ENCODE results near the gene LUZP1.
A peak's percentile ranks its signal among the peaks of the same experiment; 100 is the strongest.

DNA sequence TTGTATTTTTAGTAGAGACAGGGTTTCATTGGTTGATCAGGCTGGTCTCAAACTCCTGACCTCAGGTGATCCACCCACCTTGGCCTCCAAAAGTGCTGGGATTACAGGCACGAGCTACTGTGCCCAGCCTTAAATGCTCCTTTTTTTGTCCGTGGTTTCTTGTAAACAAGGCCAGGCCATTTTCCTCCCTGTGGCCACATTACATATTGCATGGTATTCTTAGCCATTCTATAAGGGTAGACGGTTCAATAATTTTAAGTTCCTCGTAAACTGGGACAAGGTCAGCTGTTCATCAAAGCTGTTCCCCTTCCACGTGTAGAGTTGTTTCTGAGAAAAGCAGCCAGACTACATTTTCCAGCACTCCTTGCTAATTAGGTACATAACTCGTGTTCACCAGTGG lies 10.3 kb upstream of the LUZP1 start:
- TF ChIP-seq, protein P1, sequence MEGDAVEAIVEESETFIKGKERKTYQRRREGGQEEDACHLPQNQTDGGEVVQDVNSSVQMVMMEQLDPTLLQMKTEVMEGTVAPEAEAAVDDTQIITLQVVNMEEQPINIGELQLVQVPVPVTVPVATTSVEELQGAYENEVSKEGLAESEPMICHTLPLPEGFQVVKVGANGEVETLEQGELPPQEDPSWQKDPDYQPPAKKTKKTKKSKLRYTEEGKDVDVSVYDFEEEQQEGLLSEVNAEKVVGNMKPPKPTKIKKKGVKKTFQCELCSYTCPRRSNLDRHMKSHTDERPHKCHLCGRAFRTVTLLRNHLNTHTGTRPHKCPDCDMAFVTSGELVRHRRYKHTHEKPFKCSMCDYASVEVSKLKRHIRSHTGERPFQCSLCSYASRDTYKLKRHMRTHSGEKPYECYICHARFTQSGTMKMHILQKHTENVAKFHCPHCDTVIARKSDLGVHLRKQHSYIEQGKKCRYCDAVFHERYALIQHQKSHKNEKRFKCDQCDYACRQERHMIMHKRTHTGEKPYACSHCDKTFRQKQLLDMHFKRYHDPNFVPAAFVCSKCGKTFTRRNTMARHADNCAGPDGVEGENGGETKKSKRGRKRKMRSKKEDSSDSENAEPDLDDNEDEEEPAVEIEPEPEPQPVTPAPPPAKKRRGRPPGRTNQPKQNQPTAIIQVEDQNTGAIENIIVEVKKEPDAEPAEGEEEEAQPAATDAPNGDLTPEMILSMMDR (IDR thresholded peaks at IDR 0.05): peak in 5 of 12 donors; percentile 18 to 32 (median 23)
- TF ChIP-seq POLR2A (IDR thresholded peaks at IDR 0.05): no peak
